NCI-H2196 (cell line): ENCODE data around the gene ARHGAP23.

ENCODE experiments used
- DNase-seq: peaks from one replicate; lab custom pipeline; 2025; ENCODE audit not compliant: unreplicated experiment; lab: John Stamatoyannopoulos, UW

The ARHGAP23 gene

DNA sequence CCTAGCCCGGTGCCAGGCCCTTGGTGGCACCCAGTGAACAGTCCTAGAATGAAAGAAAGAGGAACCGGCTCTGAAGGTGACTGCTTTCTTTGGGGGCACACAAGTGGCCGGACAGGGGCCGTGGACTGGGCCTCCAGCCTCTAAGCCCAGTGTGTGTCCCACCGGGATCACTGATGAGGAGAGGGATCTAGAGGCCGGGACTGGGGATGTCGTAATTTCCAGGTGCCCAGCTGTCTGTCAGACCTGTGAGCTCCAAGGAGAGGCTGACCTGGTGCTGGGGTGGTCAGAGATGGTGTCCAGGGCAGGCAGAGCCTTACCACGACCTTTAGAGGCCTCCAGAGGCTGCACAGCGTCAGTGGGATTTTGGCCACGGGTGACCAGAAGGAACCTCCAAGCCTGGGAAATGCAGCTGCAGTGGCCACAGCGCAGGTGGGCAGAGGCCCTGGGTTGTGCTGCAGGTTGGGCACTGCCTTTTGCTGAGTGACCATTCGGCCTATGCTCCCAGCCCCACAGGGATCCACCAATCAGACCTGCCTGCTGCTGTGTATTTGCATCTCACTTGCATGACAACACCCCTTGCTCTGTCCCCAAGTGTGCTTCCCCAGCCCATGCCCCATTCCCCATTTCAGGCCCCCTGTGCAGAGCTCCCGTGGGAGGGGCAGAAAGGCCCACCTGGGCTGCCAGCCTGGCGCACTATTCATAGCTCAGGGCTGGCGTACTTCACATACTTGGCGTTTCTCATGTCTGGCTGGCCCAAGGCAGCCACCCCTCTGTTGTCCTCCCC lies 12.5 kb downstream of the ARHGAP23 start:
- DNase-seq: no peak

DNA sequence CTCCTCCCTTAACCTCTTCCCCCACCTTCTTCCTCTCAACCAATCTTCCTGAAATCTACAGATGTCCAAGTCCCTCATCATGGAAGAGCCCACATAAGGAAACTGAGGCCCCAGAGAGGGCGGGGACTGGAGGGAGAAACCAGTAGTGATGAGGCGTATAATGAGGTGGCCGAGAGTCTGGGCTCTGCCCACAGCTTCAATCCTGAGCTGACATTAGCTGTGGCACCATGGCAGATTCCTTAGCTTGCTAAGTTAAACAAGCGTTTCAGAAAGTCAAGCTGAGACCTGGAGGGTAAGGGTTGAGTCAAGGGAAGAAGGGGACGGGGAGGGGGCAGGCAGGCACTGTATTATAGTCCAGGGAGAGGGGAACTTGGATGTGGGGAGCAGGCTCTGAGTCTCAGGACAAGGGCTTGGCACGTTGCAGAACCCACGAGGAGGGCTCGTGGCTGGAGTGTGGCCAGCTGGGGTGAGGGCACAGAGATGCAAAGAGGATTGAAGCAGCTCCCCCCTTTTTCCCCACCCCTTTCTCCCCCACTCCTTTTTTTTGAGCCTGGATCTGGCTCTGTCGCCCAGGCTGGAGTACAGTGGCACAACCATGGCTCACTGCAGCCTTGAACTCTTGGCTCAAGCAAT lies 13.3 kb downstream of the ARHGAP23 start:
- DNase-seq: no peak

DNA sequence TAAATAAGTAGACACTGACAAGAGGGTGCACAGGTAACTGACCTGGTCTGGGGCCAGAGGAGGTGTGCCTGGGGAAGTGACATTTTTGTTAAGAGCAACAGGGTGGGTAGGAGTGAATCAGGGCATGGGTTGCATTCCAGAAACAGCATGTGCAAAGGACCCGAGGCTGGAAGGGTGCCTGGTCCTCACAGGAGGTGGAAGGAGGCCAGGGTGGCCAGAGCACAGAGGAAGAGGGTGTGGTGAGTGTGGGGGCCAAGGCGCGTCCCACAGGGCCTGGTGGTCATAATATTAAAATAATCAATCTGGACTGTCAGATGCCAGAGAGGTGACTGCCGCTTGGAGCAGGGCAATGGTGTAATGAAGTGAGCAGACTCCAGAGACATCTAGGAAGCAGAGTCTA lies 14.3 kb downstream of the ARHGAP23 start:
- DNase-seq: no peak

DNA sequence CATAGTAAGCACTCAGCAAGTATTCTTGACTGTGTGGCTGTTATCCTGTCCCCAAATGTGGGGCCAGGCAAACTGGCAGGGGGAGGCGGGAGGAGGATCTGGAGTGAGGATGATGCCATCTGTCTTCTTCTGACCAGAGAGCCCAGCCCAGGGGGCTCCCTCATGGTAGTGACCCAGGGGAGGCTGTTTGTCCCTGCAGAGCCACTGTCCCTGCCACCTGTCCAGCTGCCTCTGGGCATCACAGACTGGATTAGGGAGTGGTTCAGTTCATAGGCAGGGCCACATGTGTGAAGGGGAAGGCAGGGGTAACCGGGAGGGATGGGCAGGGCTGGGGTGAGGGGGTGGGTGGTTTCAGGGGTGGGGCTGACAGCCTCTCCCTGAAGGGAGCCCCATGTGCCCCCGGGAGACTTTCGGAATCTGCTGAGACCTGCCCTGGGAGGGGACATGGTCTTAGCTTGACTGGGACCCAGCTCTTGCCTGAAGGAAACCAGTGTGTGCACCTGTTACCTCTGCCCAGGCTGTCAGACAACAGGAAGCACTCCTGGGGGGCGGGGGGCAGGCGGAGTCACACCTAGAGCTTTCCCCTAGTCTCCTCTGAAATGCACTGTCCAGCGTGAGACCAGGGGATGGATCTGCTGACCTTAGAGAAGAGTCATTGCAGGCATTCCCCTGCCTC lies 15.2 kb downstream of the ARHGAP23 start:
- no peak for DNase-seq

DNA sequence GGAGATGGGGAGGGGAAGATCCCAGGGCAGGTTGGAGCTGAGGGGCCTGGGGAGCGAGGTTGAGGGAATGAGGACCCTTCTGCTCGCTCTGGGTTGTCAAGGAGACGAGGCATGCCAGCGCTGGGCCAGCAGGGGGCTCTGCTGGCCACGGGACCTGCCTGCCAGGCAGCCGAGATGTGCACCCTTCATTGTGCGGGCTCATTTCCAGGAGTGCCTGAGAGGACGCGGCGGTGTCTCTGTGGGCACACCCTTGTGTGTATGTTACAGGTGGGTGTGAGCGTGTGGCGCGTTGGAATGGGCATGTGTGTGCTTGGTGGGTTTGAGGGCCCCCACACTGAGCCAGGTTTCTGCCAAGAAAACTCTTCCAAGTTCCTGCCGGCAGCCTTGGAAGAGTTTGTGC lies 15.9 kb downstream of the ARHGAP23 start:
- DNase-seq: peak; percentile 66

DNA sequence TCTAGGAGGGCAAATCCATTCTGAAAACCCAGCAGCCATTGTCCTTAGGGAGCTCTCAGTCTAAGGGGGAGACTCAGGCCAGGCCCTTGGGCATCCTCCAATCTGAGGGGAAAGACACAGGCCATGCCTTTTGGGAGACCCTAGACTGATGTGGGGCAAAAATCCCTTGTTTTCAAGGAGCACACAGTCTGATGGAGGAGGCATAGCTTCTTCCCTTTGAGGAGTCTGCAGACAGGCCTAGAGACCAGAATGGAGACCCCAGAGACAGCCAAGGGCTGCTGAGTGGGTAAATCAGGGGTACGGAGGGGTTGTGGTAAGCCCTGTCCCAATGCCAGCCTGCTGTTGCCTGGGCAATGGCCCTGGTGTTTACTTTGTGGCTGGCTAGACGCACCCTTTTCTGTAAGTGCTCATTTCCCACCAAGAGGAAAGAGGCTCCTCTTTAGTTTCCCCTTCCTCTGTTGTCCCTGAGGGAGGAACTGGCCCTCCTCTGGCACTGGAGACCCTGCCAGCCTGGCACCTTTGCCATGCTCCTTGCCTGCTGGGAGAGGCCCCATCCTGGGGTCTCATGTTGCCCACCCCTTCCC lies 19.3 kb downstream of the ARHGAP23 start:
- no peak for DNase-seq

DNA sequence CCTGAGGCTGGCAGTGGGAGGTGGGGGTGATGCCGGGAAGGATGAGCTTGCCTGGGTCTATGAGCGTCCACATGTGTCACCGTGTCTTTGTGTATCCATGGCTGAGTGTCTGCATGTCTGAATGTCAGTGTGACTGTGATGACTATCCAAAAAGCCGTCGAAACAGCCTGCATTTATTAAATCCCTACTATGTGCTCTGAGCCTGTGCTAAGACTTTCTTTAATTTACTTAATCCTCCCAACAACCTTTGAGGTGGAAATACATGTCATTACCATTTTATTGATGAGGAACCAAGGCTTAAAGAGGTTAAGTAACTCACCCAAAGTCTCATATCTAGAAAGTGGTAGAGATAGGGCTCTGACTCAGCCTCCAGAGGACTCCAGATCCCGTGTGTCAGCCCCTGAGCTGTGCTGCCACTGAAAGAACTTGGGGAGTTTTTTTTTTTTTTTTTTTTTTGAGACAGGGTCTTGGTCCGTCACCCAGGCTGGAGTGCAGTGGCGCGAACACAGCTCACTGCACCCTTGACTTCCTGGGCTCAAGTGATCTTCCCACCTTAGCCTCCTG lies 20.0 kb downstream of the ARHGAP23 start:
- no peak for DNase-seq

DNA sequence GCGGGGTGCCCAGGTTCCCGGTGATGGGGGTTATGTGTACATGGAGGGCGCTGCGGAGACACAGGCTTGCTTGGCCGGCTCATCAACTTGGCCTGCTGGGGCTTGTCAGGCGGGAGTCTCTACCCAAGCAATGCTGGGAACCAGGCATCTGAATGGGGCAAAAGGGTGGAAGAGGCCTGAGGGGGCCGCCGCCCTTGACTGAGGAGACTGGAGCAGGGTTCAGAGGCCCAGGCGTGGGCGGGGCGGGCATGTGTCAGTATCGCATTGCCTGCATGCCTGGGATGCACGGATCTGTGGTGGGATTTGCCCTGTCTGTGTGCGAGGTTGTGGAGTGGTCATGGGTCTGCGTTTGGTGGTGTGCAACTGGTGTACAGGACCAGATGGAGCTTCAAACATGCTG lies 21.1 kb downstream of the ARHGAP23 start:
- DNase-seq: no peak

DNA sequence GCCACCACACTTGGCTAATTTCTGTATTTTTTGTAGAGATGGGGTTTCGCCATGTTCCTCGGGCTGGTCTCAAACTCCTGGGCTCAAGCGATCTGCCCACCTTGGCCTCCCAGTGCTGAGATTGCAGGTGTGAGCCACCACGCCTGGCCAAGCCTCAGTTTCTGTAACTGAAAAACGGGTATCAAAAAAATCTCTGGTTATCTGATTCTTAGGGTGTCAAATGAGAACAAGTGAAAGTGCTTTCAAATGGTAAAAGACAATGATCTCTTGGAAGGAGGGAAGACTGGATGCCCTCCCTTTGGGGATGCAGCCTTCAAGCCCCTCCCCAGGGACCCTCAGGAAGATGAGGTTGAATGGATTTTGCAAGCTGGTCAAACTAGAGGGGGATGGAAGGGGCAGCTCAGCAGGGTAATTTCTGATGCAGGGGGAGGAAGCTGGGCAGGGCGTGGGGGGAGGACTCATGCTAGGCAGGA lies 22.3 kb downstream of the ARHGAP23 start:
- no peak for DNase-seq

DNA sequence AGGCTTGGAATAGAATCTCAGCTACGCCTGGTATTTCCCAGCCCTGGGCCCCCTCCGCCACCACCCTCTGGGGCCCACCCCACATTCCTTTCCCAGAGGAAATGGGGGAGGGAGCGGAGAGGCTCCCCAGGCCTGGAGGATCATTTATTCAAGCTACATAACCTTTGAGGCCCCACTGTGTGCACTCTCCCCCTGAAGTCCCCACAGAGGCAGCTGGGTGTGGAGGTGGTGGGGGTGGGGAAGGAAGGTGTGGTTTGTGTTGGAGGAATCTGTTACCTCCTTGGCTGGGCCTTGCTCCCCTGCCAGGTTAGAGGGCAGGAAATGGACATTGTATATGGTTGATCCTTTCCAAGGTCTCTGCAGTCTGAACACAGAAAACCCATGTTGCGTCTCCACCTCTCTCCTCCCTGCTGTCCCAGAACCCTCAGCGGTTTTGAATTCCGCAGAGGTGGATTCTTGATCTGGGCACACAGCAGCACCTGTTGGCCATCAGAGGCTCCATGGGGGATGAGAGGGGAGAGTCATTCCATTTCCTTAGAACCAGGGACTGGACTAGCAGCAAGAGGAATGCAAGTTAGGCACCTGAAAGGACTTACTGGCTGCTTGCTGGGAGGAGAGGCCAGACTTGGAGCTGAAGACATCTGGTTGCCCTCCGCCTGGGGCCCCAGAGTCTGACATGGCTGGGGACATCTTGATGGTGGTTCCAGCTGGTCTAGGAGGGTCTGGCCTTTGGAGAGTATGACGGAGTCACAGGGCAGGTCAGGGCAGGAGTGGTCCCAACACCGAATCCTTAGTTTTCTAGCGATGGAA lies 23.0 kb downstream of the ARHGAP23 start:
- DNase-seq: no peak

DNA sequence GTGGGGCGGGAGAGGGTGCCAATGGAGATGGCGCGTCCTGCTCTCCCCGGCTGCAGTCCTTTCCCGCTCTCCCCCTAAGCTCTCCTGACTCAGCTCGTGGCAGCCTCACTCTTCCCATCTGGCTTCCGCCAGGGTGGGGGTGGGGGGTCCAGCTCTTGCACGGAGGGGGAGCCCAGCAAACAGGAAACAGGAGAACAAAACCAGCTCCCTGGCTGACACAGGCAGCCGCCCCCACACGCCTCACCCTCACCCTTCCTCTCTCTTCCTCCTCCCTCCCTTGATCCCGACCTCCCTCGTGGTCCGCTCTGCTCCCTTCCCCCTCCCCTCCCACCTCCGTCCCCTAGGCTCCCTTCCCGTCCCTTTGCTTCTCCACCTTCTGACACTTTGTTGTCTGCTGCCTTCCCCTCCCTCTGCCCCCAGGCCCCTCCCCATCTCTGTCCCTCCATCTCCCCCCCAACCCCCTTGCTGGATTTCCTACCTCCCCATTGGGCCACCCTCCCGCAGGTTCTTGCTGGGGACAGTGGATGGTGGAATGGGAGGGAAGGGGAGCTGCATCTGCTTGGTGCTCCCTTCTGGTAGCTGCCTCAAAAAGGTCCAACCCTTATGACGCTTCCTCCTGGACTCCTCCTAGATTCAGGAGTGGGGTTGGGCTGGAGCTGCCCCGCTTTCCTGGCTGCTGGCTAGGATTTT lies 23.7 kb downstream of the ARHGAP23 start:
- no peak for DNase-seq

DNA sequence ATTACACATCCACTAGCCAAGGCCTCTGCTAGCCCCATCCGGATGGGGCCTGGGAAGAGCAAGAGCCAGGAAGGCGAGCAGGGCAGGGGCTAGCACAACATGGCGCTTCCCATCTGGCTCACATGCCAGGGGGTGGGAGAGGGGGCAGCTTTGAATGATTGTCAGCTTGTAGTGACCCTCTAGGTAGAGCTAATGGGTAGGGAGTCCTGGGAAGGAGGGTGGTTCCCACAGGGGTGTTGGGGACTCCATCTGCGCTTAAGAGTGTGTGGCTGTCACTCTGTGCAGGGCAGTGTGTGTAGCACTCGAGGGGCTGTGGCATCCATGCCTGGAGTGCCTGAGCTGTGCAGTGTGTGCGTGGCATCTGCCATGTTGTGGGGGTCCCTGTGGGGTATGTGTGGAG lies 24.5 kb downstream of the ARHGAP23 start:
- DNase-seq: no peak

DNA sequence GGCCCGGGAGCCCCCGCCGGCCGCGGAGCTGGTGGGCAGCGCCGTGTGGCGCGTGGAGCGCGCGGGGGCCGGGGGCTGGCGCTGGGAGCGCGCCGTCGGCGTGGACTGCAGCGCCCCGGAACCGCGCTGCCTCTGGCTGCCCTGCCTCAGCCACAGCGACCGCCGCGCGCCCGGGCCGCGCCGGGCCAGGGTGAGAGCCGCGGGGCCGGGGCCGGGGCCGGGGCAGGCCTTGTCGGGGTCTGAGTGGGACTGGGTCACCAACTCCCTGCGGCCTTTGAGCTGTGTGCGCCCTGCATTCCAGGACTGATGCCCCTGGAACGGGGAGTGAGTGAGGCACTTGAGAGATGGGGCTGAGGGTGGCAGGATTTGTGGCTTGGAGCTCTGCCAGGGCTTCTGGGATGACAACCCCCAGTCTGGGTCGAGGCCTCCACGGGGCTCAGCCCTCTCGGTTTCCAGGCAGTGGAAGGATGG lies 25.7 kb downstream of the ARHGAP23 start:
- DNase-seq: no peak

DNA sequence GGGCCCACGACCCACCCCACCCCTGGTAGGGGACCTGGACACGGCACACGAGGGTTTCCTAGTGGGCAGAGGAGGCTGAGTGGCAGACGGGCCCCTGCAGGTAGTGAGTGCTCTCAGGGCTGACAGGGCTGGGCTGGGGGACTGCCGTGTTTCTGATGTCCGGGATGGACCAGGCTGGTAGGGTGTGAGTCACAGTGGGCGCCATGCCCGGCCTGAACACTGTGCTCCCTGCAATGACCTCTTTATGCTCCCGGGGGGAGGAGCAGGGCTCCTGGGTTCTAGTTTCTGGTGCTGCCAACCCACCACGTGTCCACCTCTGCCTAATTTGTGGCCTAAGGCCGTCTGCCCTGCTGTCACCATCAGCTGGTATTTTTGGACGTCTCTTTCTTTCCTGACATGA lies 26.3 kb downstream of the ARHGAP23 start:
- peak; percentile 41 for DNase-seq

DNA sequence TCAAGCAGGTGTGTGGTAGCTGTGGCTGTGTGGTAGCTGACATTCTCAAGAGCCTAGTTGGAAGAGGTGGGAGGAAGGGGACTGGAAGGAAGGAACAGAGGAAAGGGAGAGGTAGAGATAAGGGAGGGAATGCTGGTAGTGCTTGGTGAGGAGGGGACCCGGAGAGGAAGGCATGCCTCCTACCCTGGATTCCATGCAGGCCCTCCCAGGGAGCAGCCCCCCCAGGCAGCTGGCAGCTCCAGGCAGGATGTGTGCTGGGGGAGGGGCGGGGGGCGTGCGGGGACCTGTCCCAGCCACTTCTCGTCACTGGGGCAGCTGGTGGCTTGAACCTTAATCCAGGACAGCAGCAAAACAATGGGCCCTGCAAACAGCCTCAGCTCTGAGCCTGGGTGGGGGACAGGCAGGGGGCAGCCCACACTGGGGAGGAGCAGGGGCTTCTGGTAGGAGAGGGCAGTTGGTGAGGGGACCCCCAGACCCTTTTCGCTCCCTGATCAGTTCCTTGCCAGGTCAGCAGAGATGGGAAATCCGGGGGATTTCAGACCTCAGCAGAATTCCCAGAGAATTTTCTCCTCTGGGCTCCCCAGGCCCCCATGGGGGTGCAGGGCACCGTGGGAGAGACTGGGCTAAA lies 27.1 kb downstream of the ARHGAP23 start:
- DNase-seq: no peak

DNA sequence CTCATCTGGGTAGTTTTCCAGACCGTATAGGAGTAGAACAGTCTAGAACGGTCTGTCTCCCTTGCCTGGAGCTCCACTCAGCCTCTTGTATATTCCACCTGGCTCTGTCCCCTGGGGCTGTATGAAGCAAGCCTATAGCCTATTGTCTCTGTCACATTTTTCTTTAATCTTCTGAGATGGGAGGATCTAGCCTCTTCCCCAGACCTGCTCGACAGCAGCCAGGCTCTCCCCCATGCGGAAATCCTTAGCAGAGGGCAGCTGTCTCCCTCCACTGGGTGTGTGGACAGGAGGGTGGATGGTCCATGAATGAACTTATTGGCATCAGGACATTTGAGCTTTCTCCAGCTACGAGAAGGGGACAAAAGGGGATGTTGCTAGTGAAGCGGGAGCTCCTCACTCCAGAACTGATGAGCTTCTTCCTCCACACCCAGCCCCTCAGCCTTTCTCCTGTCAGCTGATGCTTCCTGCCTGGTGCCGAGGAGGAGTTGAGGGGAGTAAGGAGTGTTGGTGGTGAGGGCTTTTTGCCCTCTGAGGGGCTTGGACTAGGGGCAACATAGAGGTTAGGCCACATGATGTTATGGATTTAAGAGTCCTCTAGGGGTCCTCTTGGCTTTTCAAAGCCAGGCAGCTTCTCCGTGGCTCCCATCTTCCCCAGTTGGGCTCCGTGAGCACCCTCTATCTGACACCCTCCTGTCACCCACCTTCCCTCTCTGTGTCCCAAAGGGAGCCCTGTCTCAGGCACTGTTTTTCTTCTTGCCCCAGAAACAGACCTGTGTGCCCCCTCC lies 28.0 kb downstream of the ARHGAP23 start:
- DNase-seq: no peak

DNA sequence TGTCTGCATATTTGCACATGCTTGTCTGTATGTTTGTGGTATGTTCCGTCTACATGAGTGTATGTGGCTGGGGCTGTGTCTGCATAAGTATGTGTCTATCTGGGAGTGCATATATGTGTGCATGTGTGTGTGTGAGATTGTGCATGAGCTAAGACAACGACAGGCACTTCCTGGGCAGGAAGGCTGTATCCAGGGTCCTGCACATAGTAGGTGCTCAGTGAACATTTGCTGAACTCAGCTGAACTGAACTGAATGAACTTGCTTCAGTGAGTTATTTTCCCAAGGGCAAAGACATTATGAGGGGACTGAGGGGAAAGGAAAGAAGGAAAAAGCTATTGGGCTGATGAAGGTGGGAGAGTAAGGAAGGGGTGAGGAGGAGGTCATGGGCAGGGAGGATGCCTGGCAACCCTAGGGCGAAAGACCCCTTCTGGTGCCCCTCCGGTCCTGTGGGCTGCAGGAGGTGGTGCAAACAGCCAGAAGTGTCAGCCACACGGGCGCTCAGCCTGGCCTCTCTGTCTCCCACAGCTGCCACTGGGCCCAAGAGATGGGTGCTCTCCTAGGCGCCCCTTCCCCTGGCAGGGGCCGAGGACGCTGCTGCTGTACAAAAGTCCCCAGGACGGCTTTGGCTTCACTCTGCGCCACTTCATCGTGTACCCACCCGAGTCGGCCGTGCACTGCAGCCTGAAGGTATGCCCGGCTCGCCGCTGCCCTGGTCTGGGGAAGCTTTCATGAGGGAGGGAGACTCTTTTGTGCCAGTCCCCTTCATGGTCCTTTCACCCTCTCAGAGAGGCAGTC lies 29.5 kb downstream of the ARHGAP23 start:
- no peak for DNase-seq

DNA sequence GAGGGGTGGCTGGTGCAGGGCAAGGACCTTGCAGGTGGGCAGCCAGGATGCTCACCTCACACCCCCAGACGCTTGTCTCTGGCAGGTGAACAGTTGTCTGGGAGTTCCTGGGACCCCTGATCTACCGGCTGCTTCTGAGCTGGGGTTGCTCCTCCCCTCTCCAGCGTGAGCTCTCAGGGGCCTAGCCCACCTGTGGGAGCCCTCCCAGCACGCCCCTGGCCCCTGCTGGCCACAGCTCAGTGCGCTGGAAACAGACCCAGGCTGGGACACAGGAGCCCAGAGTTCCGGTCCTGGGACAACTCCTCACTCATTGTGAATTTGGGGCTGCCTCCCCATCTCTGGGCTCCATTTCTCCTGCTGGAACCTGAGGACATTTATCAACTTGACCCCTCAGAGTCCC lies 30.3 kb downstream of the ARHGAP23 start:
- no peak for DNase-seq
